Left lobe of liver (tissue), 2 donors: ENCODE data around the gene WDR5B. TPM values are rescaled to one million over a fixed set of nuclear protein-coding genes. Genes with fewer than 3 reads are reported as not detected.

Experiments used
- ATAC-seq: fragments of 200-7000 bp; cut with Tn5 transposase; one replicate; pipeline ENCODE4 v1.9.1; 2020; ENCODE audit warnings: mild to moderate bottlenecking, moderate library complexity
- DNase-seq: peaks from one replicate; pipeline ENCODE4 v3.0.0-alpha.2; 2020; ENCODE audit warnings: low spot score
- total RNA-seq: library from RNA; stranded (reverse); gene quantifications from one replicate; pipeline ENCODE4 v1.2.1, GENCODE V29; 2021
- donor health status: DM: no; HTN: no; CAD: no; lungs with moderate emphysema.
- donor health status: DM: no; HTN: yes; CAD: no.

Gene WDR5B
- total RNA-seq, 1 donor from 2014 or later, result 2.3 TPM

- DNase-seq (no peak), ATAC-seq (no peak)
Measured at GRCh38 chr3:122410111-122410510, 5.8 kb downstream of the WDR5B start.

GRCh38 chr3:122409446-122409845, 6.4 kb downstream of the WDR5B start:
- ATAC-seq, result peak; percentile 39

GRCh38 chr3:122407946-122408345, 7.9 kb downstream of the WDR5B start:
- DNase-seq (no peak), ATAC-seq (no peak)

More at GRCh38 chr3:122409446-122409845, 6.4 kb downstream of the WDR5B start:
- no peak for DNase-seq

GRCh38 chr3:122406198-122406597, 9.7 kb downstream of the WDR5B start:
- DNase-seq, result no peak
- ATAC-seq, result peak; percentile 60

- no peak for DNase-seq
- no peak for ATAC-seq
Measured at GRCh38 chr3:122405015-122405414, 10.8 kb downstream of the WDR5B start.

- DNase-seq, result no peak
- no peak for ATAC-seq
Measured at GRCh38 chr3:122403489-122403888, 12.4 kb downstream of the WDR5B start.

- ATAC-seq, result no peak
Measured at GRCh38 chr3:122398920-122399319, 16.9 kb downstream of the WDR5B start.

GRCh38 chr3:122397201-122397600, 18.7 kb downstream of the WDR5B start:
- no peak for ATAC-seq
- DNase-seq, result no peak

More at GRCh38 chr3:122398920-122399319, 16.9 kb downstream of the WDR5B start:
- no peak for DNase-seq

- DNase-seq (no peak), ATAC-seq (no peak)
Measured at GRCh38 chr3:122396511-122396910, 19.4 kb downstream of the WDR5B start.

- ATAC-seq, result no peak
- DNase-seq, result no peak
Measured at GRCh38 chr3:122395582-122395981, 20.3 kb downstream of the WDR5B start.

GRCh38 chr3:122394173-122394572, 21.7 kb downstream of the WDR5B start:
- no peak for ATAC-seq
- no peak for DNase-seq

- DNase-seq, result no peak
- ATAC-seq, result peak; percentile 70
Measured at GRCh38 chr3:122392868-122393844, 22.7 kb downstream of the WDR5B start.

- DNase-seq, result no peak
- ATAC-seq, result peak; percentile 77
Measured at GRCh38 chr3:122391681-122392446, 24.0 kb downstream of the WDR5B start.

- DNase-seq, result no peak
Measured at GRCh38 chr3:122390665-122391064, 25.2 kb downstream of the WDR5B start.

GRCh38 chr3:122389892-122390291, 26.0 kb downstream of the WDR5B start:
- DNase-seq (no peak), ATAC-seq (peak; percentile 30)

More at GRCh38 chr3:122390665-122391064, 25.2 kb downstream of the WDR5B start:
- ATAC-seq, result peak; percentile 36

- no peak for ATAC-seq
Measured at GRCh38 chr3:122389197-122389596, 26.7 kb downstream of the WDR5B start.

GRCh38 chr3:122387709-122388108, 28.2 kb downstream of the WDR5B start:
- DNase-seq, result no peak
- no peak for ATAC-seq

More at GRCh38 chr3:122389197-122389596, 26.7 kb downstream of the WDR5B start:
- DNase-seq, result no peak

- ATAC-seq (peak; percentile 94), DNase-seq (peak; percentile 97)
Measured at GRCh38 chr3:122383771-122384697, 31.8 kb downstream of the WDR5B start, which contains the start of gene FAM162A. Gene FAM162A, plus strand, starts transcription at chr3:122384182. Its CDS starts 84 bp downstream, at chr3:122384266.

GRCh38 chr3:122382888-122383666, 32.8 kb downstream of the WDR5B start, which contains the start of gene MIX23:
Gene MIX23, minus strand, starts transcription at chr3:122383231. Its CDS starts 7 bp downstream, at chr3:122383224.
- peak; percentile 74 for ATAC-seq
- DNase-seq, result peak; percentile 87
